CD1c-positive myeloid dendritic cell (primary cell): ENCODE data around the gene ATP11B.
A peak's percentile ranks its signal among the peaks of the same experiment; 100 is the strongest.

Source experiments
- DNase-seq: peaks from one replicate; pipeline ENCODE4 v3.0.0-alpha.2; 2016; ENCODE audit errors: extremely low spot score

ATP11B gene

DNA sequence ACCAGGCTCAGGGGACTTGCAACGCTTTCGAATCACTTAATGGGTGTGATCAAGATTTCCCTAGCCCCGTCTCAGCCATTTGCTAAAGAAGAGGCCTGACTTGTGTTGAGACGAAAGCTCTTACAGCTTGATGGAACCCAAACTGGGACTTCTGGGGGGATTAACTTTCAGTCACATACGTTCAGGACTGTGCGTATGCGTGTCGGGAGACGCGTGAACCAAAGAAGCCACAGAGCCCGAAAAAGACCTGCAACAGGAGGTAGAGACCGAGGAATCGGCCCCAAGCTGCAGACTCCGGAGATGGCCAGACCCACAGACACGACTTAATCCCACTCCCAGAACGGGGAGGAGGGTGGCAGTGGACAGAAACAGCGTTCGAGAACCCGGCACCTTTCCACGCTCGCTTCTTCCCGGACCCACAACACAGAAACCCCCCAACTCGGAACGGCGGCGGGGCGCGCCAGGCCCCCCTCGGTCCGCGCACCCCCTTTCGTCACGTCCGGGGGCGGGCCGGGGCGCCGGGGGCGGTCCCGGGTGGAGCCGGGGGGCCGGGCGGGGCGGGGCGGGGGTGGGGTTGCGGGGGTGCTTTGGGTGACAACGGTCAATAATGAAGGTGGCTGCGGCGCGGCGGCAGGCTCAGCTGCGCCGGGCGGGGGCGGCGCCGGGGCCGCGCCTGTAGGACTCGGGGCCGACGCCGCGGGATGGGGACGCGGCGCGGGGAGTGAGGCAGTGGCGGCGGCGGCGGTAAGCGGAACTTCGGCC lies at the start of gene ATP11B:
Gene ATP11B (plus strand): TSS at position 604 of the 762 bp plus-strand sequence. CDS start 256 bp downstream, outside the sequence.
- peak; percentile 82 for DNase-seq

DNA sequence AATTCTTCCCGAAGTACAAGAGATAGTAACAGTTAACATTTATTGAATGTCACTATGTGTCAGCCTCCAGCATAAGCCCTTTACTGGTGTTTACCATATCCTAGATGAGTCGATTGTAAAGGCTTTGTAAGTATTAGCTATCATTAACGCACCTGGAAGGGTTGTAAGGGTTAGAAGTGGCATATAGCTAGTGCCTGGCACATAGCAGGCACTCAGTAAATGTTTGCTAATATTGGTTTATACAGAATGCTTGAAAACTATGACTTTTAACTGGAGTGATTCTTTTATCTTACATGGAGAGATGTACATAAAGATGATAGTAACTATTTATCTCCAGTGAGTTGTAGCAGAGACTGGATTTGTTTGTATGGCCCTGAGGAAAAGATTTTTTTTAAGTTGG lies 46.3 kb upstream of the ATP11B start:
- DNase-seq, result no peak

DNA sequence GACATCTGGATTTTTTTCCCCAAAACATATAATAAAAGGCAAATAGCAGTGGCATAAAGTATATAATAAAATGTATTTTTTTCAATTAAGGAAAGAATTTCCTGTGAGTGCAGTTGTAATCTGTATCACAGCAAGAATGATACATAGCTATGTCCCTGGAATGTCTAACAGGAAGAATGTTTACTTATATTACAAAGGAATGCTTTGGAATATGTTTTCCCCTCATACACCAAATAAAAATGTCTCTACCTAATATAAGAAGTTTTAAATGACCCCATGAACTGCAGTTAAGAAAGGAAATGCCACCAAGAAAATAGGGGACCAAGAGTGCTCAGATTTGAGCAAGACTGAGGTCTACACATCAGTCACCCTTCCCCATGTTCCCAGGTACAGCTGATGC lies 38.0 kb upstream of the ATP11B start:
- no peak for DNase-seq

DNA sequence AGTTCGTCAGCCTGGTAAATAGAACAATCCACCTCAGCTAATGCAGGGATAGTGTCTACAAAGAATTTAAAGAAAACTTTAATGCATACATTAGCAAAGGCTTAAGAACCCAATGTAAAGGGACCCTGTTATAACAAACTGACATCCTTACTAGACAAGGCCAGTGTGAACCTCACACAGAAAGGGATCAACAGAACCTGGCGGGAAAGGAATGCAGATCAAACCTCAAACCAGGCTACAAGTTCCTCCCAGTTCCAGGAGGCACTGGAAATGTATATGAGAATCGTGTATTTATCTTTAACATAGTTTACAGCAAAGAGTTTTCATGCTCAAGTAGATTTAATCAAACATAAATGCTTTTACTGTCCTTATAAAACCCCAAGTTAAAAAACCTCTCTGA lies 37.6 kb upstream of the ATP11B start:
- DNase-seq, result no peak

DNA sequence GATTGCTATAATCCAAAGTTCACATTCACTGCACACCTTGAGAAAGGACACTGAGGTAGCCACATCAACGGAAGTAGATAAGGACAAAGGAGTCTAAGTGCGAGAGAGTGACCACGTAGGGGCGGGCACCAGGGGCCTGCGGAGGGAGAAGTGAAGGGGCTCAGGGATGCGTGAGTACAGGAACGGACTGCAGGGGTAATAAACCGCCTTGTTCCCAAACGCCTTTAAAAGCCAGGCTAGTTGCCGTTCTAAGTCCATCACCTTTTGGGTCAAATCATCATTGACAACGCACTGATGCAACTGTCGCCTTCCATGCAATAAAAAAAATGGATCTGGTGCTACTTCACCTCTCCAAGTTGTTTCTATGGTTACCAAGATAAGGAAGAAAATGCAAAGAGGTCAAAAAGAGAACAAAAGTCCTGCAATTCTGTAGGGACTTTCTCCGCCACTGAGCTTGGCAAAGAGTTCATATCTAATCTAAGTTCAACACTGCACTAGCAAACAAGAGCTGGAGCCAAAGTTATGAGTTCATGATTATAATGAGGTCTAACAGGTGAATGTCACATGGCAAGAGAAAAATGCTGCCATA lies 32.6 kb upstream of the ATP11B start:
- no peak for DNase-seq

DNA sequence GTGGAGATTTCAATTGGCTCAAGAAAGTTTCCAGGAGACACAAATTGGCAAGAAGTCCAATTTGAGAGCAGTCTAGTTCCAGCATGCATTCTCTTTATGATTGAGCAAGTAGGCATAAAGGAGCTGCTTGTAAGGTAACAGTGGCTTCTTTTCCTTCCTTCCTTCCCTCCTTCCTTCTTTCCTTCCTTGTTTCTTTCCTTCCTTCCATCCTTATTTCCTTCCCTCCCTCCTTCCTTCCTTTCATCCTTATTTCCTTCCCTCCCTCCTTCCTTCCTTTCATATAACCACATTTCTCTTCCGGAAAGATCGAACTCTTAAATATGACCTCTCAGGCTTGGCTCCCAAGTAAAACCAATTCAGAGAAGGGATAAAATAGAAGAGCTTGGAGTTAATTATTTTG lies 29.4 kb upstream of the ATP11B start:
- no peak for DNase-seq

DNA sequence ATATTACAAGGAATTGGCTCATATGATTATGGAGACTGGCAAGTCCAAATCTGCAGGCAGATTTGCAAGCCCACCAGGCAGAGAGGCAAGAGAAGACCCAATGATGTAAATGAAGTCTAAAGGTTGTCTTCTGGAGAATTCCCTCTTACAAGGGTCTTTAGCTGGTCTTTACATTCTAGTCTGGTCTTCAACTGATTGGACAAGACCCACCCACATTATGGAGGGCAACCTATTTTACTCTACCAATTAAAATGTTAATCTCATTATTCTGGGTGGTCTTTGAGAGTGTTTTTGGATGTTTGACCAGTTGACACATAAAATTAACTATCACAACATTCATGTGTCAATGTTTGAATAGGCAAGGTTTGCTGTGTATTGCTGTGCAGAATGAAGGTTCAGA lies 28.0 kb upstream of the ATP11B start:
- DNase-seq, result no peak

DNA sequence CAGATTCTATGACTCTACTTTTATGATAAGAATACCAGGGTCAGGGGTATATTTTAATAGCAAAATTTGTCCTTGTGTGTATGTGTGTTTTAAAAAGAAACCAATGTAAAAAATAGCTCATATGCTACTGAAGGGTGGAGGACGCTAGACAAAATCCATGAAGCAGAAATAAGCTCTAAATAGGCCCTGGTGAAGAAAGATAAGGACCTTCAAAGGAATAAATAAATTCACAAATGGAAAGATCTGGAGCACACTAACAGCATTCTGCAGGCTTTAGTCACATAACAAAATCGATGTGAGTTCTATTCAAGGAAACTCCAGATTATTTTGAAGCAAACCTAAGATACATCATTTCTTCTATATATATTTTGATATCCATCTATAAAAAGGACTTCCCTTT lies 27.2 kb upstream of the ATP11B start:
- DNase-seq, result no peak

DNA sequence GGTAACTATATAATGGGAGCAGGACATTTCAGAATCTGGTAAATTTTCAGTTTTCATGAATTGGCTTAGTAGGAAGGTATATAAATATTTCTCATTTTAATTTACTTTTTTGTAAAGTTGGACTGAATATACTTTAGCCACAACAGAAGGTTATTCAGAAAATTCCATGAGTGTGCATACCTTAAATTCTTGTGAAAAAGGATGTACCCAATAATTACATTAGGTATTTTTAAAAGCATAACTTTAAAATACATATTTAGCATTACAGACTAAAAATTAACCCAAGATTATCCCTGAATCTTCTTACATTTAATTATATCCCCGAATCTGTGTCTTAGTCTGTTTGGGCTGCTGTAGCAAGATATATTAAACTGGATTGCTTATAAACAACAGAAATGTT lies 24.9 kb upstream of the ATP11B start:
- no peak for DNase-seq

DNA sequence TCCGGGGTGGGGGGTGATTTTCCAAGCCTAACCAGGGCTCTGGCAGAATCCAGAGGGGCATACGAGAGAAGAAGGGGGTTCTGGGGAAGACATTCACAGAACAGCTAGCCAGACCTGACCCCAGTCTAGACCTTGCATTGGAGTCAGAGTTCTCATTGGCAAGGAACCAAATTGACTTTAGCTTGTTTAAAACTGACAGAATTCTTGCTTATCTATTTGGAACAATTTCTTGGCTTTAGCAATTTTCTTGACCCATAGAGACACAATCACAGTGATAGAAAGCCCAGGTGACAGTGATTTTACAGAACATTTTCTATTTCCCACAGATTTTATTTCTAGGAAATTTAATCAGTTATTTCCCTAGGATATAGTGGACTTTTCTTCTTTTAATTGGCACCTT lies 23.6 kb upstream of the ATP11B start:
- no peak for DNase-seq

DNA sequence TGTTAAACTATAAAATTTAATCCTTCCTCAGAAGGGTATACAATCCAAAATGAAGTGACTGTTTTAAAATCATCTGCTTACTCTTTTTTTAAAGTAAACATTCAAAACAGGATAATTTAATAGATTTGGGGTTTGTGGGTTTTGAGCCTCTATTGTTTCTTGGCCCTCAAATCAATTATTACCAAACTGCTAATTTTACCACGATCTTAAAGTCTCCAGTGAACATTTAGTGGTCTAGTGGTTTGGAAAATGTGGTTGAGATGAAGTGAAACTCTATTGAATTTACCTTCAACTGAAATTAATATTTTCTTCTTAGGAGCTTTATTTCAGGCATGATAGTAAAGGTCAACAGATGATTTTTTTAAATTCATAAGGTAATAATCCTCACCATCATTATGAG lies 11.2 kb upstream of the ATP11B start:
- no peak for DNase-seq

DNA sequence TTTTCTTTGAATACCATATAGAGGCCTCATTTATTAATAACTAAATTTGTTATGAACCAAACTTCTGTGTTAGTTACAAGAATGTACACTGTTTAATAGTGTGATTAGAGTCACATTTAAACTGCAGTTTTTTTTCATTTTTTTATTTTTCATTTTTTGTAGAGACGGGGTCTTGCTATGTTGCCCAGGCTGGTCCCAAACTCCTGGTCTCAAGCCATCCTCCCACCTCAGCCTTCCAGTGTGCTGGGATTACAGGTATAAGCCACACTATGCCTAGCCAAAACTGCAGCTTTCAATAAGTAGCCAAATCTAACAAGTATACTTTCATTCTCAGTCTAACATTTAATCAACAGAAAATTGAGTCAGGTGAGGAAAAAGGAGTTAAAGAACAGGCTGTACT lies 10.2 kb upstream of the ATP11B start:
- DNase-seq, result no peak

DNA sequence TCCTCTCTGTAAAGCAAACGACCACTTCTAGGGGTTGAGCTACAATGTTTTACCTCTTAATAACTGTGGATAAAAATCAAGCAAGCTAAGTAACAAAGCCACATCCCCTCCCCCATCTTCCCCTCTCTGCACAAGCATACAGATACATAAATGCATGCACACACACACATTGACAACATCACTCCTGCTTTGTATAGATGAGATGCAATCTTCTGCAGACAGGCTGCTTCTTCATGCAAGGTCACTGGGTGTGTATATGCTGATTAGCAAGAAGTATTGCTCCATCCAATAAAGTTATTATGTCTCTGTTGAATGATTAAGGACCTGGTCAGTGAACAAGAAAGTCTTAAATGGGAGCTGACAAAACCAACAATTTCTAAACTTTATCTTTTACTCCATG lies 8.8 kb upstream of the ATP11B start:
- no peak for DNase-seq

DNA sequence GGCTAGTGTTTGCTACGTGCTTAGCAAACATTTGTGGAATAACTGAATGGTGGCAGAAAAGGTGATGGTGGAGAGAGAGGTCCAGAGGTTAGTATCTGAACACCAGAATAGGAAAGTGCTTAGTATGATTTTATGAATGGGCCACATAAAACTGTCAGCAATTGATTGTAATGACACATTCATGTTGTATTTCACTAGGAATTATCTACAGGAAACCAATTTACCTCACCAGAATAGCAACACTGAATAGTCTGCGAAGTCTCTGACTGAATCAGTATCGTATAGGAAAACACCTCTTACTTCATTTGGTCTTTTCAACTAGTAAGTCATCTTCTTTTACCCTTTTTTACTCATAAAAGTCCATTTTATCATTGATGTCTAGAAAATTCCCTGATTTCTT lies 8.2 kb upstream of the ATP11B start:
- DNase-seq, result no peak

DNA sequence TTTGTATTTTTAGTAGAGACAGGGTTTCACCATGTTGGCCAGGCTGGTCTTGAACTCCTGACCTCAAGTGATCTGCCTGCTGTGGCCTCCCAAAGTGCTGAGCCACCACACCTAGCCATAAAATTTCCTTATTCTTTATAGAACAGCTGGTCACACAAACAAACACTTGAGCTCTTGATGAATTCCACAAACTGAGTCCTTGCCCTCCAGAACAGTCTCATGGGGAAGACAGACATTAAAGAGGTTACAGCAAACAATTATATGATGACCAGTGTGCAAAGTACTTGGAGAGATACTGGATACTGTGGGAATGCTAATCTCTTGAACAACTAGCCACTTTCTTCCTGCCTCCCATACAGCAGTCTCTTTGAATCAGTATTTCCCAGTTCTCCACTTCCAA lies 7.5 kb upstream of the ATP11B start:
- no peak for DNase-seq

DNA sequence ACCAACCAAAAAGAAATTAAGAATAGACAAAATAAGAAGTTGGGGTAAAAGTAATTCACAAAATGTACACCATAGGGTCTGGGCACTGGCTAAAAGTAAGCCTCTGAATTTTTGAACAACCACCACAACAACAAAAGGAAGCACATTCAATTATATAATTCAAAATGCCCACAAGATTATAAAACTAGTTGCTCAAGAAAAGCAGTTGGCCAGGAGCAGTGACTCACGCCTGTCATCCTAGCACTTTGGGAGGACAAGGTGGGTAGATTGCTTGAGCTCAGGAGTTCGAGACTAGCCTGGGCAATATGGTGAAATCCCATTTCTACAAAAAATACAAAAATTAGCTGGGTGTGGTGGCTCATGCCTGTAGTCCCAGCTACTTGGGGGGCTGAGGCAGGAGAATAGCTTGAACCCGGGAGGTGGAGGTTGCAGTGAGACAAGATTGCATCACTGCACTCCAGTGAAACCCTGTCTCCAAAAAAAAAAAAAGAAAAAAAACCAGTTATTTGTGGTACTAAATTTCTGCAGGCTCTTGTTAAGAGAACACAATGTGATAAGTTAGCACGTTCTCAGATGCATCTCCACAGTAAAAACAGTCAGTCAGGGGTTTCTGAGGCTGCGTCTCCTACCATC lies 6.6 kb upstream of the ATP11B start:
- DNase-seq, result no peak

DNA sequence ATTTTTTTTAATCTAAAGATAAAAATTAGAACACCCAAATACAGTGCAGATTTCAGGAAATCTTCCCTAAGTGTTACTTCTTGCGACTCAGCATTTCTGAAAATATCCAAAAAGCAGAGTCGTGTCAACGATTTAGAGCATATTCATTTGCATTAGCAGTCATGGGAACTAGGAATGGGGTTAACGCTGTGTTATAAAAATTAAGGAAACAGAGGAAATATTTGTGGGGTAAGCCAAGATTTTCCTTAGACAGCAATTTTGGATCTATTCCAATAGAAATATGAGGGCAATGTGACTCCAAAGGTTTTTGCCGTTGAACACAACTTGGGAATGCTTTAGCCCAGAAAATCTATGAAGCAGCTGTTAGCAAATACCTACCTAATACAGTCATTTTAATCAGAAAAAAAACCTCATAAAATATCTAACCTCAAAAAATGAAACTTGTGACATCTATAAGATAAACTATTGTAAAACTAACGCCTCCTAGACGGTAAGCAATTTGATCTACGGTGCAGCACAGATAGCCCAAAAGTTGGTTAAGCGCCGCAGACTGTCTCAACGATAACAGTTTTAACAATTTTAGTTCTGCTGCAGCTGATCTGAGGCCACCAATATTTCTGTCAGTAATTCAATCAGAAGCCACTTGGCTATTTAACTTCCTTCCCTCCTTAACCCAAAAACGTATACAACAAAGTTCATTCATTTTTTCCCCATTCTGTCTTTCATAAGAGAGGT lies 5.8 kb upstream of the ATP11B start:
- no peak for DNase-seq

DNA sequence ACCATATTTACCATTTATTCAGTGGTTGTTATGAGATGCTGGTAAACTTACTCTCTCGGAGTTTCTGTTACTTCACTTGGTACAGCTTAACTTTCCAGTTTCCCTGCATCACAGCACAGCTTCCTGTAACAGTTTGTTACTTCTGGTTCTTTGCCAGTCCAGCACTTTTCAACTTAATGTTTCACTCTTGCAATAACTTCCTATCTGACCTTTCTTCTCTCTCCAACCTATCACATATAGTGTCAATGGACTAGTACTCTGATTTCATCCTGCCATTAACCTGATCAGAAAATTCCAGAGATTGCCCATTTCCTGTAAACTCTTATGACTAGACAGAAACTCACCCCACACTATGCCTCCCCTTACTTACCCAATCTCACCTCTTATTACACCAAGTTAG lies 3.9 kb upstream of the ATP11B start:
- DNase-seq, result no peak

DNA sequence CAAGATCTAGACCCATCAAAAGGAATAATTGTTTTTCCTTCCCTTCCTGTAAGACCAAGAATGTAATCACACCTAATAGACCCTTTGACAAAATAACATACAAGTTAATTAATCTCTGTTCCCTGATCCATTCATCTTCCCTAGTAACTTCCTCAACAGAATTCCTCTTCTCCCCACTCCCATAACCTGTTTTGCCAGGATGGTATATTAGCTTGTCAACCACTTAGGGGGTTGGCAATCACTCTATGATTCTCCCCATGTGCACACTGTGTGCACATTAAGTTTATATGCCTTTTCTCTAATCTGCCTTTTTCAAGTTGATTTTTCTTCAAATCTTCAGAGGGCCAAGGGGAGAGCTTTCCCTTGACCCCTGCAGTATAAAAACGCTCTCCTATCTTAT lies 2.7 kb upstream of the ATP11B start:
- DNase-seq, result no peak

DNA sequence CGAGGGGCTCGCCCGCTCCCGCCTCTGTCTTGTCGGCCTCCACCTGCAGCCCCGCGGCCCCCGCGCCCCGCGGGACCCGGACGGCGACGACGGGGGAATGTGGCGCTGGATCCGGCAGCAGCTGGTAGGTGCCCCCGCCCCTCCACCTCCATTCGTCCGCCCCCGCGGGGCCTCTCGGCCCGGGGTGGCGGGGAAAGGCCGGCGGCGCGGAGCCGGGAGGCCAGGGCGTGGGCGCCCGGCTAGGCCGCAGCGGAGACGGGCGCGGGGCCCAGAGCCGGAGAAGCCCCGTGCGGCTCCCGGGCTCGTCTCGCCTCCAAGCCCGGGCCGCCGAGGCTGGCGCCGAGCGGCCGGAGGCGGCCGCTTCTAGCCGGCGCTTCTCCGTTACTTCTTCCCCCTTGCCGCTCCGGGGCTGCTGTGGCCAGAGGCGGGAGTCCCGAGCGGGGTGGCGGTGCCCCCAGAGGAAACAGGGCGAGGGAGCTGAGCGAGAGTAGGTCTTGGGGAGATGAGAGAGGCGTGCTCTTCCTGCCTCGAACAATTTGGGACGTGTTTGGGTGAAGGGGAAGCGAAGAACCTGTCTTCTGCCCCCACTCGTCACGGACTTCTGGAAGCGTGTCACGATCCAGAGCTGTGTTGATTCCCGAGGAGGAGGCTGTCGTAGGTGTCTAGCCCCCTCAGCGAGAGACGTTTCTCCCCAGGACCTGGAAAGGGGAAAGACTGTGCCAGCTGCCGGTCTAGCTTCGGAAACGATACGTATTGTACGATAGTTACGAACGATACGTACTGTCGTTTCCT lies 555 bp downstream of the ATP11B start:
- DNase-seq, result peak; percentile 72

DNA sequence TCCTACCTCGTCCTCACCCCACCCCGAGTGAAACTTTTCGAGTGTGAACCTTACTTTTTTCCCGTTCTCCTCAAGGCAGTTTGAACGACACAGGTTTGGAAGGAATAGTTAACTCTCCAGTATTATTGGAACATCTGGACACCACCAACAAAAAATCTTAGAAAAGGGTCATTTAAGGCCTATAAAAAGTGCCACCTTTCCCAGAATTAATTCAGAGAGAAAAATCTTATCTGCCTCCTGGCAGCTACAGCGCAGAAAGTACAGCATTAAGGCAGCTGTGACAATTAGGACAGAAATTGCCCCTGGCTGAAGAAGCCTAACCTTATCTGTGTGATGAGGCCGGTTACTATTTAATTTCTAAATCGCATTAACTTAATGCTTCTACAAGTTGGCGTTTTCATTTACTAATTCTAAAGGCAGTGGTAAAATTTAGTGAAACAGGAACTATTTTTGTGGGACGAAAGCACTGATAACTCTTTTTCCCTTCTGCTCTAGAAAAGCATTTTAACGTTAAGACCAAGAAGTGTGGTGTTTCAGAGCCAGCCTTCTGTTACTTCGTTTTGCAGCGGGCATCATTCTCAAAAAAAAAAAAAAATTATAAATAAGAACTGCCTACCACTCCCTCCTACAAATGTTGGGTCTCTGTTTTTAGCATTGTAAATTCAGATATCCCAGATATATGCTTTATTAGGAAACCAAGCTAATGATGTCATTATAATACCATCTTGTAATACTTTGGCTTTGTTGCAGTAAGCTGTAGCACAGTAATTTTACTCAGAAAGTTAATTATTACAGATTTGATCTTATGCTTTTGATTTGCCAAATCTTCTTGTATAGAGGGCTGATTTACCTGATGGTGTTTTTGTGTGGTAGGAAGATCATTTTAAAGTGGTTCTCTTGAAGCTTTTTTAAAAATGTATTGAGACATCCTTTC lies 1.4 kb downstream of the ATP11B start:
- peak; percentile 45 for DNase-seq
